OCI-LY3 (cell line): ENCODE results near the gene ZSCAN5A.

Experiments
- EZH2phosphoT487 ChIP-seq: fragments of 200-600 bp; shearing (Covaris generic); IDR thresholded peaks from 2 replicates; pipeline ENCODE4 v1.6.1; 2018; ENCODE audit warnings: antibody characterized with exemption, mixed run types, low read depth
- TF ChIP-seq, protein P1 (sequence below): fragments of 200-600, 300-600 bp; sonication (generic); IDR thresholded peaks from 2 replicates; pipeline ENCODE4 v1.5.1; 2014; ENCODE audit warnings: antibody characterized with exemption, low read length, low read depth

DNA sequence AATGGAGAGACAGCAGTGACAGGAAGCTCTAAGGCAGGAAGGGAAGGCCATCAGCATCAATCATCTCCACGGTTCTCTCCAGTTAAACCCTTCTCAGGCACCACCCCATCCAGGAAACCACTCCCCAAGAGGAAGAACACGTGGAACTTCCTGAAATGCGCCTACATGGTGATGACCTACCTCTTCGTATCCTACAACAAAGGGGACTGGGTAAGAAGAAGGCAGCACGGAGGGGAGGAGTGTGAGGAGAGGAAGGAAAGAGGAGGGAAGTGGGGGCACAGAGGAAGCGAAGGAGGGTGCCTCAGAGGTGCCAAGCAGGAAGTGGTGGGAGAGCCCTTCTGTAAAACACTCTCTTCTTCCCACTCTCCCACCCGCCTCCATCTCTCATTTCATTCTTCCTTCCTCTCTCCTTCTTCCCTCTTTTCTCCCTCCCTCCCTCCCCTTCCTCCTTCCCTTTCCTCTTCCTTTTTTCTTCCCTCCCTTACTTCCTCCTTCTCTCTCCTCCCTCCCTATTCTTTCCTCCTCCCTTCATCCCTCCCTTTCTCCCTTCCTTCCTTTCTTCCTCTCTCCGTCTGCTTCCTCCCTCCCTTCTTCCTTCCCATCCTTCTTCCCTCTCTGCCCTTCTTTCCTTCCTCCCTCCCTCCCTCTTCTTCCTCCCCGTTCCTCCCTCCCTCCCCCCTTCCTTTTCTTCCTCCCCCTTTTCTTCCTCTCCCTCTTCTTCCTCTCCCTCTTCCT is 12.6 kb downstream of the ZSCAN5A start:
- TF ChIP-seq, protein P1, sequence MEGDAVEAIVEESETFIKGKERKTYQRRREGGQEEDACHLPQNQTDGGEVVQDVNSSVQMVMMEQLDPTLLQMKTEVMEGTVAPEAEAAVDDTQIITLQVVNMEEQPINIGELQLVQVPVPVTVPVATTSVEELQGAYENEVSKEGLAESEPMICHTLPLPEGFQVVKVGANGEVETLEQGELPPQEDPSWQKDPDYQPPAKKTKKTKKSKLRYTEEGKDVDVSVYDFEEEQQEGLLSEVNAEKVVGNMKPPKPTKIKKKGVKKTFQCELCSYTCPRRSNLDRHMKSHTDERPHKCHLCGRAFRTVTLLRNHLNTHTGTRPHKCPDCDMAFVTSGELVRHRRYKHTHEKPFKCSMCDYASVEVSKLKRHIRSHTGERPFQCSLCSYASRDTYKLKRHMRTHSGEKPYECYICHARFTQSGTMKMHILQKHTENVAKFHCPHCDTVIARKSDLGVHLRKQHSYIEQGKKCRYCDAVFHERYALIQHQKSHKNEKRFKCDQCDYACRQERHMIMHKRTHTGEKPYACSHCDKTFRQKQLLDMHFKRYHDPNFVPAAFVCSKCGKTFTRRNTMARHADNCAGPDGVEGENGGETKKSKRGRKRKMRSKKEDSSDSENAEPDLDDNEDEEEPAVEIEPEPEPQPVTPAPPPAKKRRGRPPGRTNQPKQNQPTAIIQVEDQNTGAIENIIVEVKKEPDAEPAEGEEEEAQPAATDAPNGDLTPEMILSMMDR = no peak
- no peak for TF ChIP-seq EZH2phosphoT487
